ENCODE results near the gene PKNOX2.
A peak's percentile ranks its signal among the peaks of the same experiment; 100 is the strongest.

PKNOX2 gene

GRCh38 chr11:125155100-125155444 is 9.5 kb upstream of the PKNOX2 start:
- no peak for DNase-seq

GRCh38 chr11:125155767-125156166 is 8.8 kb upstream of the PKNOX2 start:
- DNase-seq, result no peak

DNA sequence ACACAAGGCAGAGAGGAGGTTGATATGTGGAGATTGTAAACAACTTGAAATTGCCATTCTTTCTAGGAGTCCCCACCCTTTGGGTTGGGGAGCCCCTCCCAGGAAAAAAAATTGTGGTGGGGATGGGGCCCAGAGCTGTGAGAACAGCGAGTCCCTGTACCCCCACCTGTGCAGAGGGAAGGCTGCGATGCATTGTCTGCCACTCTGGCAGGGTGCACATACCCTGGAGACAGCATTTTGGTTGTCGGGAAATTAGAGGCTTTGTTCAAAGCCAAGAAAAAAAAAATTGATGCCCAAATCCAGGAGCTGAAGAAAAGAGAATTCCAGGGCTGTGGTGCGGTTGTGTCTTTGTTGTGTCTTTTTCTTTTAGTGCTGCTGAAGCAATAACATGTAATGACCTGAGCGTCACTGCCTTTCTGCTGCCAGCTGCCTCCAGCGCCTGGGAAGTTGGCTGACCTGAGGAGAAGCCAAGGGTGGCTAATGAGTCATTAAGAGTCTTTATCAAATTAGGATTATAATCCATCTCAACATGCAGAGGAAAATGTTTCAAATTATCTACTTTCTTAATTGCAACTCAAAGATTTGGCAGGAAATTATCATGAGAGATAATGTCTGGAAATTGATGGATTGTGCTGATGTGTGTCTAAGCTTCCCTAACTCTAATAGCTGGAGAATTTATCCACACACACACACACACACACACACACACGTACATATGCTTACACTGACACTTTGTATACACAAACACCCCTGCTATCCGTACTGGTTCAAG is 8.0 kb upstream of the PKNOX2 start:
- DNase-seq, result no peak

GRCh38 chr11:125157118-125157733 is 7.3 kb upstream of the PKNOX2 start:
- no peak for DNase-seq

GRCh38 chr11:125157953-125158680 is 6.4 kb upstream of the PKNOX2 start:
- DNase-seq, result no peak

GRCh38 chr11:125162743-125163142 is 1.8 kb upstream of the PKNOX2 start:
- no peak for DNase-seq

GRCh38 chr11:125163431-125164063 is 1.0 kb upstream of the PKNOX2 start:
- no peak for DNase-seq

DNA sequence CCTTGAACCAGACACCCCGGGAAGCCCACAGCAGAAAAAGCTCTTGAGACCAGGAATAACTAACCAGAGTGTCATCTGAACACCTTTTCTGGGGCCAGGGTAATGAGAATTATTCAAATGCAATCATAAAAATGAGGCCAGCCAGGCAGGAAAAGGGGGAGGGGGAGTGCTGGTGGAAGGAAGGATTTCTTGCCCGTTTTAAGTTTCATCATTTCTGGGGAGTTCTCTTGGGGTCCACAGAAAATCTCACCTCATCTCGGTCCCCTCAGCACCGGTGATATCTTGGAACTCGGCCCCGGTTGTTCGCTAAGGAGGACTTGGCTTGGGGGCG is 495 bp upstream of the PKNOX2 start:
- DNase-seq, result no peak

- DNase-seq, result no peak
These were observed 726 bp downstream of the PKNOX2 start for GRCh38 chr11:125165111-125165842.

- no peak for DNase-seq
These were observed 1.6 kb downstream of the PKNOX2 start for GRCh38 chr11:125165843-125166763.

- no peak for DNase-seq
These were observed 2.3 kb downstream of the PKNOX2 start for GRCh38 chr11:125166764-125167291.

GRCh38 chr11:125167292-125167953 is 2.9 kb downstream of the PKNOX2 start:
- no peak for DNase-seq

DNA sequence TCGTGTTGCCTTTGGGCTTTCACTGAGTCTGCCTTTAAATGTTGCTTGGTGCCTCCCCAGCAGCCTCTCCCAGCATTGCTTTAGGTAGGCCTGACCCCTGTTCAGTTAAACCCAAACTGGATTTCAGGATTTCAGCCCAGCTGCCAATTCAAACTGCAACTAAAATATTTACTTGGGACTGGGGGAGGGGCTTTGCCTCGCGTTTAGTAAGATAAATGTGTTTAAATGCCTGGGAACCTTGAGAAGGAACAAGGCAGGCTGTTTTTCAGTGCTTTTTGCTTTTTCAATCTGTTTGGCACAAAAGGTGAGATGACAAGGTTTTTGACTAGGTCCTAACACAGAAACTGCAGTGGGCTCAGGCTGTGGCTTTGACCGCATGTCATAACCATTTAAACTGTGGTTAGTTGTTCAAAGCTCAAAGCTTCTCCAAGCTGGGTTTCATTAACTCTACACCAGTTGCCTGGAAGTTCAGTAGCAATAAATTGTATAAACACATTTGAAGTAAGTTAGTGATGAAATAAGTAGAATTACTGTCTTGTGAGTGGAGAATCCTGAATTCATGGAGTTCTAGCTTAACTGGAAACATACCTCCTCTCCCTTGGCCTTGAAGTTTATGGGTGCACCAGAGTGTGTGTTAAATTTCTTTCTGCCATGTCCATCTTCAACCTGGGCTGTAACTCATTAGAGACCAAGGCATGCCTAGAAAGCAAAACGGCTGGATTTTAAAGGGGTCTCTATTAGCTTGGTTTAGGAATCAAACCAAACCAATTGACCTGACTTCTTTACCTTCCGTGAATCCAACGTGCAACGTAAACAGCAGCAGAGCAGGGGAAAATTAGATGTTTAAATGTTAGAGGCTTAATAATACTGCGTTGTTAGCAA is 3.6 kb downstream of the PKNOX2 start:
- peak; percentile 10 for DNase-seq

- DNase-seq, result no peak
These were observed 4.4 kb downstream of the PKNOX2 start for GRCh38 chr11:125168918-125169456.

DNA sequence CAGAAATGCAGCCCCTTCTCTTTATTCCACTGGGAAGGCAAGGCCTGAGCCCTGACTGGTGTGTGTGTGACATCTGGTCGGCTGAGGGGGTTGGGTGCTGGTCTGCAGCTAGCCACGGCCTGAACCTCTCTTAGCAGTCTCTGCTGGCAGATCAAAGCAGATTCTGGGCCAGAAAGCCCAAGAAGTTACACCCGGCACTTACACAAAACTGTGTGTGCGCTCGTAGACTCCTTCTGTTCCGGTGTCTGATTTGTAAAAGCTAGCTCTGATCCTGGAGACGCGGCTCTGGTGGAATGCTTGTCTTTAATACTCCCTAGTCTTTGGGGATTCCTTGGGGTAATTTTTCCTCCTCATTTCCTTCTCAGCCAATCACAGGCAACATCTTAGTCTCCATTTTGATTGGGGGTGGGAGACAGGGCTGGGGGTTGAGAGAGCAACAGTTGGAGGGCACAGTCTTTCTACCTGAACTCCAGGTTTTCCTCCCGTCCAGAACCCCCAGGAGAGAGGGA is 5.5 kb downstream of the PKNOX2 start:
- DNase-seq, result no peak

DNA sequence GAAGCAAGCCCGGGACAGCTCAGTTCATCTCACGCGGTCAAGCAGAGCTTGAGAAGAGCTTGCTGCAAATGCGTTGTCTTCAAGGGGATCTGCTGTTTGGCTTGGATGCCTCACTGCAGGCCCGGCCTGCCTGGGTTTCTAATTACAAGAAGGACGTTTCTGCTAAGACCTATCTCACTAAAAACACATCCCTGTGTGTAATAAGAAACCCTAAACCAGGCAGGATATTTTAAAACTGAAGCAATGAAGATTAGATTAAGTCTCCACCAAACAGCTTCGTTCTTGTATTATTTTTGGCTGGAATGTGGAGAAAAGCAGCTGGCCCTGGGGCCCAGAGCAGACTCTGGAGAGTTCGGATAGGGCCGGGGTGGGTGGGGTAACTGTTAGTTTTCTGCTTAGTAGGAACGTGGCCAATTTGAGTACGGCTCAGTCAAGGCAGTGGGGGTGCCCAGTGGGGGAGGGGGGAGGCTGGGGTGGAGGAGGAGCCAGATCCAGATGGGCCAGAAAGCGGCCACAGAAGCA is 6.0 kb downstream of the PKNOX2 start:
- no peak for DNase-seq

DNA sequence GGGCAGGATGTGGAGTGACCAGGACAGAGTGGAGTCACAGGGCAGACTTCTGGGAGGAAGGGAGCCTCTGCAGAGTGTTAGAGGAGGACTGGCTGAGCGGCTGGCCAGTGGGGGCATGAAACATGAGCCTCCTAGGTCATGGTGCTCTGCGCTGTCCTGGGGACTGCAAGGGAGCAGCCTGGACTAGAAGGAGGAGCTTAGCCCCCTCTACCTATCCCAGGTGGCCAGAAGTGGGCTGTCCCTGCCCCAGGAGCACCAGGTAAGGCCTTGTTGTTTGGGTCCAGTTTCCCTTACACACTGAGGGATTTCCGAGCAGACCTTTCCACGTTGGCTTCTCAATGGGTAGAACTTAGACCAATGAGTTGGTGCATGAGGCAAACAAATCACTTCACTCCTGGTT is 7.4 kb downstream of the PKNOX2 start:
- DNase-seq, result no peak

GRCh38 chr11:125173027-125173426 is 8.5 kb downstream of the PKNOX2 start:
- DNase-seq, result no peak

DNA sequence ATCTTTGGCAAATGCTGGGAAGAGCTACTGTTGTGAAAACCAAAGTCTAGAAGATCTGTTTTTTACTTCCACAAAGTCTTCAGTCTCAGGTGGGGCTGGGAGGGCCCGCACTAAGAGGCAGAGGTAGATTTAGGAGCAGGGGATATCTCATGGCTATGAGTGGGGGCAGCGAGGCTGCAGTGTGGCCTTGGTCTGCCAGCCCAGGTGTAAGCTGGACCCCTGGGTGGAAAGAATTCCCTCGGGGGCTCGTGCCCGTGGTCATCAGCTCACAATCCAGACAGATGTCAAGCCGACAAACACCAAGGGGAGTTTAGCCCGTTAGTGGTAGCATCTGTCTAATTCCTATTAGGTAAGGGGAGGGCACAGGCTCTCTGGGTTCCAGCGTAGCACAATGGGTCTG is 9.0 kb downstream of the PKNOX2 start:
- no peak for DNase-seq
